HG03103 (cell line): ENCODE data around the gene CC2D1A.

Experiments
- ATAC-seq: cut with Tn5 transposase; IDR thresholded peaks from one replicate; pipeline ENCODE4 v1.9.1; 2021; ENCODE audit warnings: low read depth; ENCODE audit not compliant: unreplicated experiment

CC2D1A gene

DNA sequence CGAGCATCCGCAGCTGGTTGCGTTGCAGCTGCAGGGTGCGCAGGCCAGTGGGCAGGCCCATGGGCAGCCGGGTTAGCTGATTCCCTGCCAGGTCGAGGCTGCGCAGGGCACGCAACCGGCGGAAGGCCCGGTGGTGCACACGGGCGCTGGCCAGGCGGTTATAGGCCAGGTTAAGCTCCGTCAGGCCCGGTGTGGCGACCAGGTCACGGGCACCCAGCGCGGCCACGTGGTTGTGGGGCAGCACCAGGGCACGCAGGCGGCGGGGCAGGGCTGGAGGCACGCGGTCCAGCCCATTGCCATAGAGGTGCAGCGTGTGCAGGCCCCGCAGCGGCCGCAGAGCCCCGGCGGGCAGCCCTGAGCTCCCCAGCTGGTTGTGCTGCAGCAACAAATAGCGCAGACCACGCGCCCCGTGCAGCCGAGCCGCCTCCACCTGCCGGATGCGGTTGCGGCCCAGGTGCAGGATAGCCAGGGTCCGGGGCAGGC is 27.0 kb downstream of the CC2D1A start:
- no peak for ATAC-seq

GRCh38 chr19:13934785-13935109 is 28.7 kb downstream of the CC2D1A start:
- no peak for ATAC-seq

DNA sequence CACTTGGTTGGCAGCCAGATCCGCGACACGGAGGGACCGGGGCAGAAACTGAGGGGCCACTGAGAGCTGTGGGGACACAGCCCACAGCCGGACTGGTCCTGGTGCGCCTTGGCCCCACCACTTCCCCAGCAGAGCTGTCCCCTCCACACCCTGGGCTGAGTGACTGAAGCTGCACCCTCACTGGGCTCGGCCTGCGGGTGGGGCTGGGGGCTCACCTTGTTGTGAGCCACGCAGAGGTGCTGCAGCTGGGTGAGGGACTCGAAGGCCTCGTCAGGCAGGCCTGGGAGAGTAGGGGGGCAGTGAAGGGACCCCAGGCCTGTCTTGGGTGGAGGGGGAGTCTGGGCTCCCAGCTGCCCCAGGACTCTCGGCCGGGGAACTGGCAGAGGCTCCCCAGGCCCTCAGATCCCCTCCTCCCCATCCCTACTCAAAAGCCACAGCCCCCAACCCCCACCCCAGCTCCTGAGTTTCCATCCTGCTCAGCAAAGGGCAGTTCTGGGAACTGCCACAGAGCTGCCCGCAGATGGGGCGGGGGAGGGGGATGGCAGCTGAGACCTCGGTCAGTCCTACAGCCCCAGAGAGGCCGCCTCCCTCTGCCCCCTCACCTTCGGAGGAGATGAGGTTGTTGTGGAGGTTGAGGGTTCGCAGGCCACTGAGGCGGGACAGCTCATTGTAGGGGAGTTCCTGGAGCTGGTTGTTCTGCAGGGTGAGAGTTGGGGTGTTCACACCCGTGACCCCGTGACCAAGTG is 29.9 kb downstream of the CC2D1A start:
- no peak for ATAC-seq

DNA sequence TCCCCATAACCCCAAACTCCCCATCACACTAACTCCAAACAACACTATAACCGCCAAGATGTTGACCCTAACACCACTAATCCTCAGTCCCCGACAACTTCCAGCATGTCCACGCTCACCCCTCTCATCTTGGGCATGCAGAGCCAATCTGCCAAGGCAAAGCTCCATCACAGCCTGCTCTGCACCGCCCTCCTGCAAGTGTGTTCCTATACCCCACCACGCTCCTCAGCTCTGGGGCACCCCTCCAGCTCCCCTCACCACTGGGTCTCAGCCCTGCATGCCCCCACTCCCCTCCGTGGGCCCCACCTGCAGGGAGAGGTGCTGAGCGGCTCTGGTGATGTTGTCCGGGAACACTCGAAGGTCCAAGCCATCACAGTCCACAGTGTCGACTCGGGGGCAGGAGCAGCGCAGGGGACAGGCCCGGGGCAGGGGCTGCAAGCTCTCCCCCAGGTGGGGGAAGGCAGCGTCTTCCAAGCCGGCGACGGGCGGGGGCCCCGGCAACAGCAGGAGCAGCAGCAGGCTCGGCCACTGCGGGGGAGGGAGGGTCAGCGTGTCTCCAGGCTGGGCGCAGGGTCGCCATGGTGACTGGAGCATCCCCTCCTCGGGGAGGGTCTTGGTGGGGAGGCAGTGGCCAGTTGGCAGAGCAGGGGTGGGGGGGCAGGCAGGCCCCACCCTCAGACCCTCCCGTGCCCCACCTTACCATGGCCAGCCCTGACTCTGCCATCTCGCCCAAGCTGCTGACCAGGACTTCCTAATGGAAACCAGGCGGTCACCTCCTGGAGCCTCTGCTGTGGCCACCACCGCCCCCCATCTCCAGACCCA is 31.7 kb downstream of the CC2D1A start:
- no peak for ATAC-seq

- ATAC-seq: no peak
Observed at GRCh38 chr19:13938301-13939064, 32.5 kb downstream of the CC2D1A start, which contains the start of gene PODNL1. Gene PODNL1, minus strand, starts transcription at chr19:13938417. Its CDS starts 236 bp downstream, at chr19:13938181.

- no peak for ATAC-seq
Observed at GRCh38 chr19:13942023-13942684, 36.2 kb downstream of the CC2D1A start.

DNA sequence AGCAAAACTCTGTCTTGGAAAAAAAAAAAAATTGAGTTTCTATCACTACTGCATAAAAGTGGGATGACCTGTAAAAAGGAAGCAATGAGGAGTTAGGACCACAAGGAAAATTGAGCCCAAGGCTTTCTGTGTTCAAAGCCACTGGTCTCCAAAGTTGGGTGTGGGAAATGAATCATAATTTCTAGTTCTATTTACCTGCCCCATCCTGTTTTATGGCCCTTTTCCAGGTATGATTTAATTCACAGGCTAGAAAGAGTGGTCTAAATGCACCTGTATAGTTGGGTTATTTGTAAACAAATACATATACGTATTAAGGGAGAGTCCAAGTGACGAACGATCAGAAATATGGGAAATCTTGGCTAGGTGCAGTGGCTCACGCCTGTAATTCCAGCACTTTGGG is 40.4 kb downstream of the CC2D1A start:
- ATAC-seq: no peak

GRCh38 chr19:13951043-13951442 is 45.0 kb downstream of the CC2D1A start:
- no peak for ATAC-seq

- ATAC-seq: no peak
Observed at GRCh38 chr19:13951799-13952153, 45.8 kb downstream of the CC2D1A start.

GRCh38 chr19:13952154-13952930 is 46.3 kb downstream of the CC2D1A start, which contains the start of gene DCAF15:
Gene DCAF15, plus strand, starts transcription at chr19:13952509. Its CDS starts 4 bp downstream, at chr19:13952513.
- peak; percentile 89 for ATAC-seq

DNA sequence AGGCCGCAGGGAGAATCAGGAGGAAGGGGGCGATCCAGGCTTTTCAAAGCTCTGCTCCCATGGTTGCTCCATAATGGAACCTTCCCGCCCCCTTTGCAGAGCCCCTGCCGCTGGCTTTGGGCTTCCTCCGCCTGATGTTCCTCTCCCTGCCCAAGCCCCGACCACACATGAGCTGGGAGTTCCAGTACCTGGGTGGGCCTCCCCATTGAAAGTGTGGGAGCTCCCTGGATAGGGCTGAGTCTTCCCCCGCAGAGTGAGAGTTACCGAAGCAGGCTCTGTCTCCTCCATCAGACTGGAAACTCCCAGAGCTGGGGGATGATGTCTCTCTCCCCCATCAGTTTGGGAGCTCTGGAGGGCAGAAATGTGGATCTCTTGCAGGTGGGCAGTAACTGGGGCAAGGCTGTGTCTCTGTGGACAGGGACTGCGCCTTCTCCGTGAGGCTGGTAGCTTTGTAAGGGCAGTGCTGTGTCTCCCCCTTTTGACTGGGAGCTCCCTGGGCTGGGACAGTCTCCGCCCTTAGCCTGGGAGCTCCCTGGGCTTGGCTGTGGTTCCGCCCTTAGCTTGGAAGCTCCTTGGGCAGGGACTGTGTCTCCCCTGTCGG is 47.0 kb downstream of the CC2D1A start:
- no peak for ATAC-seq

DNA sequence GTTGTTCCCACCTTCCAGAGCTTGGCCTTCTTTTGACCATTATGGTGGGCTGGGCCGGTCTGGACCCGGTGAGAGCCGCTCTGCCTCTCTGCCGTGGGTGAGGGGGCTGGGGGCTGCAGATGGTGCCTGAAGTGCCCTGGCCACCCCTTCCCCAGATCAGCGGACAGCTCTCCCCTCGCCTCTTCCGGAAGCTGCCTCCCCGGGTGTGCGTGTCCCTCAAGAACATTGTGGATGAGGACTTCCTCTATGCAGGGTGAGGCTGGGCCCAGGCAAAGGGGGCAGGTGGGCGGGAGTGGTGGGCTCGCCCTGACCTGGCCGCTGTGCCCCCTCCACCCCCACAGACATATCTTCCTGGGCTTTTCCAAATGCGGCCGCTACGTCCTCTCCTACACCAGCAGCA is 48.2 kb downstream of the CC2D1A start:
- no peak for ATAC-seq

- no peak for ATAC-seq
Observed at GRCh38 chr19:13955662-13956364, 49.8 kb downstream of the CC2D1A start.

GRCh38 chr19:13956365-13956744 is 50.4 kb downstream of the CC2D1A start:
- no peak for ATAC-seq

DNA sequence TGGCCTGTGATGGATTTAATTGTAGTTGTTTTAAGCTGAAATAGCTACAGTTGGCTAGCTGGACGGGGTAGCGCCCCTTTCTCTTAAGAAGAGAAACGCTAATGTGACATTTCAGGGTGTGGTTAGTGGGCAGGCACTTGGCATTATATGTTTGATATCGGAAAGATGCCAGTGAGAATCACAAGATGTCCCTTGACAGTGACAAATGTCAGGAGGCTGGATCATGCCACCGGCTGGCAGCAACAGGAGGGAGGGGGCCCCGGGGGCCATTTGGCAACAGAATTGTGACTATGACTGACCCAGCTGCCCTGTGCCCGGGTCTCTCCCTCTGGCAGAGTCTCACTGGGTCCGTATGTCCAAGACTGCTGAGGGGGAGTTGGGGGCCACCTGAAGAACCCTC is 51.0 kb downstream of the CC2D1A start:
- ATAC-seq: no peak

- no peak for ATAC-seq
Observed at GRCh38 chr19:13958043-13958442, 52.0 kb downstream of the CC2D1A start.

DNA sequence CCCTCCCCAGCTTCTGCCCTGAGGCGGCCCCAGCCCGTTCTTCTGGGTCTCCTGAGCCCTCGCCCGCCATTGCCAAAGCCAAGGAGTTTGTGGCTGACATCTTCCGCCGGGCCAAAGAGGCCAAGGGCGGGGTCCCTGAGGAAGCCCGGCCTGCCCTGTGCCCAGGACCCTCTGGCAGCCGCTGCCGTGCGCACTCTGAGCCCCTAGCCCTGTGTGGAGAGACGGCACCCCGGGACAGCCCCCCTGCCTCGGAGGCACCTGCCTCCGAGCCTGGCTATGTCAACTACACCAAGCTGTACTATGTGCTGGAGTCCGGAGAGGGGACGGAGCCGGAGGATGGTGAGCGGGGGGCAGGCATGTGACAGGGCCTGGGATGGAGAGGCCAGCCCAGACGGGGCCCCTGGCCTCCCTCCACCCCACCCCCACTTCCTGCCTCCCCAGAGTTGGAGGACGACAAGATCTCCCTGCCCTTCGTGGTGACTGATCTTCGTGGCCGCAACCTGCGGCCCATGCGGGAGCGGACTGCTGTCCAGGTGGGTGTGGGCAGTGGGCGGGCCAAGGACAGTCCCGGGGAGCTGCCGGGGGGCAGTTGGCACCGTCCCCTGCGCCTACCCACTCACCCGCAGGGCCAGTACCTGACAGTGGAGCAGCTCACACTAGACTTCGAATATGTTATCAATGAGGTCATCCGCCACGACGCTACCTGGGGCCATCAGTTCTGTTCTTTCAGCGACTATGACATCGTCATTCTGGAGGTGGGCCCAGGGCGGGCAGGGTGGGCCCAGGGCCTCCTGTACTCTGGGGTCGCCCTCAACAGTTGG is 53.4 kb downstream of the CC2D1A start:
- no peak for ATAC-seq
